Stomach (tissue), 4 donors: ENCODE results near the gene MRC1.

Source experiments
- EP300 ChIP-seq: sonication (generic); formaldehyde crosslinking; IDR thresholded peaks from one replicate; pipeline ENCODE4 v1.6.1; 2017; ENCODE audit warnings: antibody characterized with exemption
- POLR2A ChIP-seq, 4 donors: fragments of 450-650 bp; IDR thresholded peaks; one replicate each; pipeline ENCODE4 v1.6.1; 2016; ENCODE audit warnings: antibody characterized with exemption in 4 of 4, control low read depth in 2 of 4, mild to moderate bottlenecking in 1 of 4, moderate library complexity in 1 of 4
- POLR2AphosphoS5 ChIP-seq, 3 donors: sonication (generic); formaldehyde crosslinking; IDR thresholded peaks; one replicate each; pipeline ENCODE4 v1.6.1; 2016; ENCODE audit warnings: antibody characterized with exemption in 3 of 3
- TF ChIP-seq, protein P1 (sequence below), 7 experiments: fragments of 450-650 bp in 4 of 7; fragments of 200-600 bp in 3 of 7; sonication (generic) in 3 of 7; IDR thresholded peaks; one replicate each; pipeline ENCODE4 v1.5.1; 2016 to 2019; ENCODE audit warnings: antibody characterized with exemption in 7 of 7, control low read depth in 2 of 7, mild to moderate bottlenecking in 1 of 7

DNA sequence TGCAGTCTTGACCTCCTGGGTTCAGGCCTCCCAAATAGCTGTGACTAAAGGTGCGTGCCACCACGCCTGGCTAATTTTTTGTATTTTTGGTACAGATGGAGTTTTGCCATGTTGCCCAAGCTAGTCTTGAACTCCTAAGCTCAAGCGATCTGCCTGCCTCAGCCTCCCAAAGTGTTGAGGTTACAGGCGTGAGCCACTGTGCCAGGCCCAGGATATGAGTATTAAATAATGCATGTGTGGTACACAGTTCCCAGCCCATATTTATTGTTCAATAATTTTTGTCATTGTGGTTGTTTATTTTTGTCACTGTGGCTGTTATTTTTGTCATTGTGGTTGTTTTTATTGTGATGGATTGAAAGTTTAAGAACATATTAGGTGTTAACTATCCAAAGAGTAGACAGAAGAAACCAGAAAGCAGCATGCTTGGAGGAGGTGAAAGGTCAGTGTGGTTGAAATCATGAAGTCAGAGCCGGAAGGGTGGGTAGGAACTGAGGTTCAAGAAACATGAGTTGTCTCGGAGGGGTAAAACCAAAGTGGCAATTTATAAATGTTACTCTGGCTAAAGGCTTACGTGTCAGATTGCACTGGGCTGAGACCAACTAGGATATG is 45.0 kb downstream of the MRC1 start:
- TF ChIP-seq, protein P1, sequence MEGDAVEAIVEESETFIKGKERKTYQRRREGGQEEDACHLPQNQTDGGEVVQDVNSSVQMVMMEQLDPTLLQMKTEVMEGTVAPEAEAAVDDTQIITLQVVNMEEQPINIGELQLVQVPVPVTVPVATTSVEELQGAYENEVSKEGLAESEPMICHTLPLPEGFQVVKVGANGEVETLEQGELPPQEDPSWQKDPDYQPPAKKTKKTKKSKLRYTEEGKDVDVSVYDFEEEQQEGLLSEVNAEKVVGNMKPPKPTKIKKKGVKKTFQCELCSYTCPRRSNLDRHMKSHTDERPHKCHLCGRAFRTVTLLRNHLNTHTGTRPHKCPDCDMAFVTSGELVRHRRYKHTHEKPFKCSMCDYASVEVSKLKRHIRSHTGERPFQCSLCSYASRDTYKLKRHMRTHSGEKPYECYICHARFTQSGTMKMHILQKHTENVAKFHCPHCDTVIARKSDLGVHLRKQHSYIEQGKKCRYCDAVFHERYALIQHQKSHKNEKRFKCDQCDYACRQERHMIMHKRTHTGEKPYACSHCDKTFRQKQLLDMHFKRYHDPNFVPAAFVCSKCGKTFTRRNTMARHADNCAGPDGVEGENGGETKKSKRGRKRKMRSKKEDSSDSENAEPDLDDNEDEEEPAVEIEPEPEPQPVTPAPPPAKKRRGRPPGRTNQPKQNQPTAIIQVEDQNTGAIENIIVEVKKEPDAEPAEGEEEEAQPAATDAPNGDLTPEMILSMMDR (IDR thresholded peaks at IDR 0.05), result no peak
- no peak for TF ChIP-seq EP300
- TF ChIP-seq POLR2A (IDR thresholded peaks at IDR 0.05), result no peak
- no peak for TF ChIP-seq POLR2AphosphoS5 (IDR thresholded peaks at IDR 0.05)
